ENCODE measurements around the gene RPE.

GRCh38 chr2:209970711-209971110 is 31.7 kb upstream of the RPE start:
- no peak for TF ChIP-seq CTCF (IDR thresholded peaks at IDR 0.05)
- TF ChIP-seq ZFX (IDR thresholded peaks at IDR 0.05; ENCODE audit: borderline replicate concordance), result no peak

Measured in 22Rv1 (cell line).